Measurements from ENCODE around the gene NUAK1.

NUAK1 gene

DNA sequence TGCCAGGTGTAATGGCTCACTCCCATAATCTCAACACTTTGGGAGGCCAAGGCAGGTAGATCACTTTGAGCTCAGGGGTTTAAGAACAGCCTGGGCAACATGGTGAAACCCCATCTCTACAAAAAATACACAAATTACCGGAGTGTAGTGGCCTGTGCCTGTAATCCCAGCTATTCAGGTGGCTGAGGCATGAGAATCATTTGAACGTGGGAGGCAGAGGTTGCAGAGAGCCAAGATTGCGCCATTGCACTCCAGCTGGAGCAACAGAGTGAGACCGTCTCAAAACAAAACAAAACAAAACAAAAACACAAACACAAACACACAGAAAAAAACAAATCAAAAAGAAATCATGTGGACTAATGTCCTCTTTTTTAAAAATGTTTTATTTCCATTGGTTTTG is 104.4 kb downstream of the NUAK1 start:
- TF ChIP-seq, protein P1, sequence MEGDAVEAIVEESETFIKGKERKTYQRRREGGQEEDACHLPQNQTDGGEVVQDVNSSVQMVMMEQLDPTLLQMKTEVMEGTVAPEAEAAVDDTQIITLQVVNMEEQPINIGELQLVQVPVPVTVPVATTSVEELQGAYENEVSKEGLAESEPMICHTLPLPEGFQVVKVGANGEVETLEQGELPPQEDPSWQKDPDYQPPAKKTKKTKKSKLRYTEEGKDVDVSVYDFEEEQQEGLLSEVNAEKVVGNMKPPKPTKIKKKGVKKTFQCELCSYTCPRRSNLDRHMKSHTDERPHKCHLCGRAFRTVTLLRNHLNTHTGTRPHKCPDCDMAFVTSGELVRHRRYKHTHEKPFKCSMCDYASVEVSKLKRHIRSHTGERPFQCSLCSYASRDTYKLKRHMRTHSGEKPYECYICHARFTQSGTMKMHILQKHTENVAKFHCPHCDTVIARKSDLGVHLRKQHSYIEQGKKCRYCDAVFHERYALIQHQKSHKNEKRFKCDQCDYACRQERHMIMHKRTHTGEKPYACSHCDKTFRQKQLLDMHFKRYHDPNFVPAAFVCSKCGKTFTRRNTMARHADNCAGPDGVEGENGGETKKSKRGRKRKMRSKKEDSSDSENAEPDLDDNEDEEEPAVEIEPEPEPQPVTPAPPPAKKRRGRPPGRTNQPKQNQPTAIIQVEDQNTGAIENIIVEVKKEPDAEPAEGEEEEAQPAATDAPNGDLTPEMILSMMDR (IDR thresholded peaks at IDR 0.05; ENCODE audit: control insufficient read depth, insufficient read depth, low read depth, low read length, missing control alignments), result no peak
- H3K4me3 ChIP-seq (ENCODE audit: control insufficient read depth, low read depth, low read length), result no peak overlapping the region
- DNase-seq (ENCODE audit: low read depth), result no peak

DNA sequence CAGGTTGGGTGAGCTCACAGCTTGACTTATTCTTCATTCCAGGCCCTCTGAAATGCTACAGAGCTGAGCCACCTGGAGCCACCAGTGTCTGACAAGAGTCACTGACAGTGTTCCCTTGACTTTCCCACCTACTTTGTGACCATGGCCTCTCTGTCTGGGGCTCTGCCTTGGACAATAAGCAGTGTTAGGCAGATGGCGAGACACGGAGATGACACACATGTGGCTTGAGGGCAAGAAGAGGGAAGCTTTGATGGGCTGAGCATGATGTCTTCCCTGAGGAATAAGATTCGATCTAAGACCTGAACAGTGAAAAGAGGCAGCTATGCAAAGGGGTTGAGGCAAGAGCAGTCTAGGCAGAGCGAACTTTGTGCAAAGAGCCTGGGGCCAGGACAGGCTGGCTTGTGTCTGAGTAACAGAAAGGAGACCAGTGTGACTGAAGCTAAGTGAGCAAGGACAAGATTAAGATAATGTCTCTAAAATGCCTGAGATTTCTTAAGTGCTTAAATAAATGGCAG is 105.5 kb downstream of the NUAK1 start:
- H3K4me3 ChIP-seq (ENCODE audit: control insufficient read depth, low read depth, low read length), result no peak overlapping the region
- TF ChIP-seq, protein P1 (IDR thresholded peaks at IDR 0.05; ENCODE audit: control insufficient read depth, insufficient read depth, low read depth, low read length, missing control alignments), result no peak
- DNase-seq (ENCODE audit: low read depth), result no peak

DNA sequence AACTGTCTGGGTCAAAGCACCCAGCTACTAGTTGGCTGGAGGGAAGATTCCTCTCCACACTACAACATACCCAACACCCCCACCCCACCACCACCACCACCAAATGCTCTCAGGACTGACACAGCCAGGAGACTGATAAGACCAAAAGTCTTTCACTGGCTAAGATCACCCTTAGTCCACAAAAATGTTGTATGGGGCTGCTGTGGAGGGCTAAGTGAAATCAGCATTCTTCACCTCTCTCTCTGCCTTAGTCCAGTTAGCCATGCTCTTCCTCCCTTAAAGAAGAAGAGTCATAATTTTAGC is 106.2 kb downstream of the NUAK1 start:
- TF ChIP-seq, protein P1 (IDR thresholded peaks at IDR 0.05; ENCODE audit: control insufficient read depth, insufficient read depth, low read depth, low read length, missing control alignments), result no peak
- H3K4me3 ChIP-seq (ENCODE audit: control insufficient read depth, low read depth, low read length), result no peak overlapping the region
- DNase-seq (ENCODE audit: low read depth), result no peak

DNA sequence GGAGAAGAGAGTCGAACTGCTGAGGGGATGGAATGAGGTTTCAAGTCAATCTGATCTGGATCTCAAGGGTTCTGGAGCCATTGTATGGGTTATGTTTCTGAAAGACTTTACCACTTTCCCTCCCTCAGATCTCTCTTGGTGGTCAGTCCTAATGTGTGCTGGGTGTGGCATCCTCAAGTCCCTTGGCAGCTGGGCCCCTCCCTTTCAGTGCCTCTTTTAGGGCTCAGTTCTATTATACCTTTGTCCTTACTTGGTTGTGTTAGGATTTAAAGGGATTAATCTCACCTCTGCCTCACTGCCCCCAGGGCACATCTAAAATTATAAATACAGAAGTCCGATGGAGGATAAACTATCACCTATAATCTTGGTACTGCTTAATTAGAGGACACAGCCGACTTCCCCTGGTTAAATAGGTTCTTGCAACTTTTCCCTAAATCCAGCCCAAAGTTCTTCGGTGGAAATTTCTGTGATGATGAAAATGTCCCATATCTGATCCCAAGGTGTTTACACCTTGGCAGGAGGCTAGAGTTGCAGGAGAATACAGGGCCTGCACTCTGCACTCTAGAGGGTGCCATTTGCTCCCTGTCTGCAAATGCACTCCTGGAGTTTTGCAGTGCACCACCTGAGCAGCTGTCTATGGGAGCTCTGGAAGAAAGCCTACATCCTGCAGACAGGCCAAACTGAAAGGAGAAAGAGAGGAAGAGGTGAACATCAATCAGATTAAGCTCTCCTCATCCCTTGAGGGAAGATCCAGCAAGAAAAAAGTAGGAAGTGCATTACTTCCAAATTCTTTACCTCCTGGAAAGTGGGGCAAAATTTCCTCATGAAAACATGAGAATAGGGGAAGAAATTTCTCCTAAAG is 106.8 kb downstream of the NUAK1 start:
- H3K4me3 ChIP-seq (ENCODE audit: control insufficient read depth, low read depth, low read length), result no peak overlapping the region
- no peak for DNase-seq (ENCODE audit: low read depth)
- TF ChIP-seq, protein P1 (IDR thresholded peaks at IDR 0.05; ENCODE audit: control insufficient read depth, insufficient read depth, low read depth, low read length, missing control alignments), result peak; percentile 23

DNA sequence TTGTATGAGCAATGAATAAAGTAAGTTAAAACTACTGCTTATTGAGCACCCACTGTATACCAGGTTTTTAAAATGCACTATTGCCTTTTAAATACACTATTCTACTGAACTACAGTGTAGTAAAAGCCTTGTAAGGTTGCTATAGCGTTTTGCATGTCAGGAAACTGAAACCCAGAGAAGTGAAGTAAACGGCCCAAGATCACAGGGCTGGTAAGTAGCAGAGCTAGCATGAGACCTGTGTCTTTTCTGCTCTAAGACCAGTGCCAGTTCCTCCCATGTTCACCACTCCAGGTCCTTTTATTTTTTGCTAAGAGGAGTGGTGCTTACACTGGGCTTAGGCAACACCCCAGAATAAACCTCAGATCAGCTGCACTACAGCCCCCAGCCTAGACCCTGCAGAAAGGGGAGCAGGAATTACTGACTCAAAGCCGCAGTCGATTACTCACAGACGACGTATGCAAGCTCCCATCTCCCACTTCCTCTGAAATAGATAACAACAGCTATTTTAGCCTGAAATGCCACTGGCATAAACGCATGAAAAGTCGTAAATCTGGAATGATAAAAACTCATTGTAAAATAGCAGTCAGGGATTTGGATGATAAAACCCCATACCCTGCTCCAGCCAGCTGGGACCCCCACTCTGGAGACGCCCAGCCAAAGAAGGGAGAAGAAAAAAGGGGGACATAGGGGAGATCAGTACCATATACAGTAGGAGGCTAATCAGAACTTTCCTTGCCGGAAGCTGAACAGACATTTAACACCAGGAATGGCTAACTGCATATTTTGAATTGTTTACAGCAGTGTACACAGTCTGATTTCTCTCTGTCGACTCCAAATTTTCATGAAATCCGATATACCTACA is 108.3 kb downstream of the NUAK1 start:
- TF ChIP-seq, protein P1 (IDR thresholded peaks at IDR 0.05; ENCODE audit: control insufficient read depth, insufficient read depth, low read depth, low read length, missing control alignments), result no peak
- peak overlapping the region; percentile 24 for H3K4me3 ChIP-seq (ENCODE audit: control insufficient read depth, low read depth, low read length)
- peak; percentile 97 for DNase-seq (ENCODE audit: low read depth)

DNA sequence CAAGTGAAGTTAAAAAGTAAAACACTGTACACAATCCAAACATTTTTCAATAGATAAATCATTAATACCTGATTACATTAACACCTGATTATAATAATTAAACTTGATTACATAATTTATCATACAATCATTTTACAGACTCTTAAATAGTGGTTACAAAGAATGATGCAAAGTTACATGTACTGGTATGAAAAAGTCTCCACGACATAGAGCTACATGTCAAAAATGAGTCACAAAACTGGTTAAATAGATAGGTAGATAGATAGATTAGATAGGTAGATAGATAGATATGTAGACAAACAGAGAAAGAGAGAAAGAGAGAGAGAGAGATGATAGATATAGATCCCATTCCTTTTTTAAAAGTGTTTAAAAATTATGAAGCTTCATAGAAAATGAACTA is 109.2 kb downstream of the NUAK1 start:
- H3K4me3 ChIP-seq (ENCODE audit: control insufficient read depth, low read depth, low read length), result no peak overlapping the region
- no peak for DNase-seq (ENCODE audit: low read depth)
- TF ChIP-seq, protein P1 (IDR thresholded peaks at IDR 0.05; ENCODE audit: control insufficient read depth, insufficient read depth, low read depth, low read length, missing control alignments), result no peak

All from AG09309 (cell line).